Measurements from ENCODE around the gene SCRT2.

DNA sequence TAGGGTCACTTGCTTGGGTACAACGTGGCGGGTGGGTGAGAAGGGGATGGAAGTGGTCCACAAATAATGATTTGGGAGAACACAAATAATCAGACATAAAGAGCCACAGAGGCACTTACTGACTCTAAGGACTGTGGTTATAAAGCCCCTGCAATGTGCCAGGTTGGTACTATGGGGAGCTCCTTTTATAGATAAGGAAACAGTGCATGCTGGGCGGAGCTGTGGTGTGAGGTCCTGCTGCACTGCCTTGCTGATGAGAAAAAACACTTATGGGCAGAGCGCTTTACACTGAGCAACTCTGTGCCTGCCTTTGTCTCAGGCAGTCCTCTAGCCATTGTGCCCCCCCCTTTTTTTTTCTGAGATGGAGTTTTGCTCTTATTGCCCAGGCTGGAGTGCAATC lies 29.1 kb upstream of the SCRT2 start:
- no peak for TF ChIP-seq FOXK2 (IDR thresholded peaks at IDR 0.05)
- TF ChIP-seq ARNT (IDR thresholded peaks at IDR 0.05), result no peak
- no peak for TF ChIP-seq HDGF (IDR thresholded peaks at IDR 0.05; ENCODE audit: borderline replicate concordance)
- TF ChIP-seq SUZ12 (IDR thresholded peaks at IDR 0.05), result no peak
- TF ChIP-seq L3MBTL2 (conservative IDR thresholded peaks at IDR 0.05), result no peak
- no peak for TF ChIP-seq BHLHE40 (IDR thresholded peaks at IDR 0.05; ENCODE audit: borderline replicate concordance)
- TF ChIP-seq ELF4 (IDR thresholded peaks at IDR 0.05), result no peak
- no peak for TF ChIP-seq FOXM1 (IDR thresholded peaks at IDR 0.05; ENCODE audit: borderline replicate concordance)
- no peak for TF ChIP-seq ZNF384 (IDR thresholded peaks at IDR 0.05)
- TF ChIP-seq SP1 (IDR thresholded peaks at IDR 0.05), result no peak
- TF ChIP-seq FOXA1 (IDR thresholded peaks at IDR 0.05), result no peak
- no peak for TF ChIP-seq CTBP1 (IDR thresholded peaks at IDR 0.05; ENCODE audit: borderline replicate concordance)
- TF ChIP-seq NFRKB (IDR thresholded peaks at IDR 0.05), result no peak
- TF ChIP-seq, protein P1, sequence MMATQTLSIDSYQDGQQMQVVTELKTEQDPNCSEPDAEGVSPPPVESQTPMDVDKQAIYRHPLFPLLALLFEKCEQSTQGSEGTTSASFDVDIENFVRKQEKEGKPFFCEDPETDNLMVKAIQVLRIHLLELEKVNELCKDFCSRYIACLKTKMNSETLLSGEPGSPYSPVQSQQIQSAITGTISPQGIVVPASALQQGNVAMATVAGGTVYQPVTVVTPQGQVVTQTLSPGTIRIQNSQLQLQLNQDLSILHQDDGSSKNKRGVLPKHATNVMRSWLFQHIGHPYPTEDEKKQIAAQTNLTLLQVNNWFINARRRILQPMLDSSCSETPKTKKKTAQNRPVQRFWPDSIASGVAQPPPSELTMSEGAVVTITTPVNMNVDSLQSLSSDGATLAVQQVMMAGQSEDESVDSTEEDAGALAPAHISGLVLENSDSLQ (IDR thresholded peaks at IDR 0.05), result no peak
